GM18870 (cell line): ENCODE results near the gene UBE2F.

Source experiments
- ATAC-seq: cut with Tn5 transposase; IDR thresholded peaks from one replicate; pipeline ENCODE4 v1.9.1; 2021; ENCODE audit warnings: moderate library complexity; ENCODE audit not compliant: unreplicated experiment

The UBE2F gene

DNA sequence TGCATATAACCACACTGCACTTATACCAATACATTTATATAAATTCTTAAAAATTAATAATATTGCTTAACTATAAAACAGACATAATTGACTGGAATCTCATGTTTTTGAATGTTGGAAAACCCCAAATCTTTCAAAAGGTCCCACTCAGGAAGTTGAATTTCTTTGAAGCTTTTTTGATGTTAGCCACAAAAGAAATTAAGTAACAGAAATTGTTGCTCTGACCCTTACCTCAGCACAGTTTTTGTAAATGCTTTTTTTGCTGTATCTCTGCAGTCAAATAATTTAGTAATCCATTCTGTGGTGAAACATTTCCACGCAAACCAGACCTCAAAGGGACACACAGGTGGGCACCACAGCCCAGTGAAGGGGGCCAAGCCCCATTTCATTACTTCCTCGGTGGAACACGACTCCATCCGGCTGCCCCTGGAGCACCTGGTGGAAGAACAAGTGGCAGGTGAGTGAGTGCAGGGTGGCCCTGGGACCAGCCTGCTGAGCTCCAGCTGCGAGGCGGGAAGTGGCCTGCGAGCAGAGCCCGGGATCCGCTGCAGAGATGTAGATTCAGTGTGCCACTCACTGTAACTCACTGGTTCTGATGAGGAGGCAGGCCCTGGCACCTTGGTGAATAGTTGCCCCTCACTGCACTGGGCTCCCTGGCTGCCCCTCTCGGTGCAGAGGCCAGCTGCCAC is 102.4 kb downstream of the UBE2F start:
- ATAC-seq, result no peak

DNA sequence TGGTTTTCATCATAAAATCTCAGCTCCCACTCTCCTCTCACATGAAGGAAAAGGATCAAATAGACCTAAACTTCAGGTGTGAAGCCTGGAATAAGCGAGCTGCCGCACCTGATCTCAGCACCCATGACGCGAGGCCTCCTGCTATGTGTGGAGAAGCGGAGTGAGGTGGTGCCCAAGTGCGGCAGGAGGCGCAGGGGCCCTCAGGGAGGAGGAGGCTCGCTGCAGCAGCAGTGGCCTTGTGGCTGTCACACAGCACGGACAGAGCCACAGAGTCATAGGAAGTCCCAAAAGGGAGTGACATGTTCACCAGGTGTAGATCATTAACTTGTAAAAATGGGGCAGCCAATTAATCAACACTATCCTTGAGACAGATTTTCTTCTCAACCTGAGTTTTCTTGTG is 103.1 kb downstream of the UBE2F start:
- ATAC-seq, result no peak

DNA sequence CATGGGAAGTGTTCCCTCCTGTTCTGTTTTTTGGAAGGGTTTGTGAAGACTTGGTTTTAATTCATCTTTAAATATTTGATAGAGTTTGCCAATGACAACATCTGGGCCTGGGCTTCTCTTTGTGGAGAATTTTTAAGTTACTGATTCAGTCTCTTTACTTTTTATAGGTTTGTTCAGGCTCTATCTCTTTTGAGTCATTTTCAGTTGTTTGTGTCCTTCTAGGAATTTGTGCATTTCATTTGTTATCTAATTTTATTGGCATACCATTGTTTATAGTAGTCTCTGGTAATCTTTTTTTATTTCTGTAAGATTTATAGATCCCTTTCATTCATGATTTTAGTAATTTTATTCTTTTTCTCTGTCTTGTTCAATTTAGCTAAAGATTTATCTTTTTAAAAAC is 108.6 kb downstream of the UBE2F start:
- ATAC-seq, result no peak

DNA sequence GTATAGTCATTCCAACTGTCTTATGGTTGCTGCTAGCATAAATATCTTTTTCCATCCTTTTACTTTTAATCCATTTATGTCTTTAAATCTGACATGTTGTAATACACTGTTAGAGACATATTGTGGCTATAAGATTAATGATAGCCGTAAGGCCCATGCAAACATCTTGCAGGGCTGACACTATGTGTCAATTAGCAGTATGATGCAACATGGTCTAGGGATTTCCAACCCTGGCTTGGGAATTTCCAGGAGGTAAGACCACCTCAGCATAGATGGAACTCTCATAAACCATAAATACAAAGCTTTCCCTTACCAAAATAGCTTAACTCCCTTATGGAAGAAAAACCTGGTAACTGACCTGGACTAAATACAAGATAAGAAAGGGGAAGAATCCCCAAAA is 110.5 kb downstream of the UBE2F start:
- no peak for ATAC-seq

DNA sequence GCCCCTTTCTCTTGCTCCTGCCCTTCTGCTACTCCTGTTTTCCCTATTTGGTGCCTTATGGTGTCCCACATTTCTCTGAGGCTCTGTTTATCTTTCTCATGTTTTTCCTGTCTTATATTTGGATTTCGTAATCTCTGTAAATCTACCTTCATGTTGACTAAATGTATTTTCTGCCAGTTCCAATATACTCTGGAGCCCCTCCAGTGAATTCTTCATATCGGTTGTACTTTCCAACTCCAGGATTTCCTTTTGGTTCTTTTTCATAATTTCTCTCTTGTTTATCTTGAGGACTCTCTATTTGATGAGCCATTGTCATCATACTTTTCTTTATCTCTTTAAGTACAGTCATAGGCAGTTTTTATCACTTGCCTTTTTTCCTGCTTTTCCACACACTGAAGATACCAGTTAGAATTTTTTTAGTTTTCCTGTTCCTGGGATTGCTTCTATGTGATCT is 113.1 kb downstream of the UBE2F start:
- ATAC-seq, result no peak

GRCh38 chr2:238080518-238080917 is 113.7 kb downstream of the UBE2F start:
- no peak for ATAC-seq

GRCh38 chr2:238081150-238081549 is 114.3 kb downstream of the UBE2F start:
- ATAC-seq, result no peak

DNA sequence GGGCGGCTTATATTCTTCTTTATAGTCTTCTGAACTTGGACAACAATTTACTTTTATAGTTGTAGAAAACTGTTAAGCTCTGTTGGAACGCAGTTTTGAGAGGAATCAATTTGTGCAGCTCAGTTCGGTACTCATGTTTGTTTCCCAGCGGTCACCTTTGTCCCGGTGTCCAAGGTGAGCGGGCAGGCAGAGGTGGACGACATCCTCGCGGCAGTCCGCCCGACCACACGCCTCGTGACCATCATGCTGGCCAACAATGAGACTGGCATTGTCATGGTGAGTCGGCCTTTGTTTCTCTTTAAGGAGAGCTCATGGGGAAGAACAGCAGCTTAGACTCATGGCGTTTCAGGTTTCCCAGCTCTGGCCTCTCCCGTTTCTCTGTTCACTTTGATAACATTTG is 114.7 kb downstream of the UBE2F start:
- no peak for ATAC-seq

DNA sequence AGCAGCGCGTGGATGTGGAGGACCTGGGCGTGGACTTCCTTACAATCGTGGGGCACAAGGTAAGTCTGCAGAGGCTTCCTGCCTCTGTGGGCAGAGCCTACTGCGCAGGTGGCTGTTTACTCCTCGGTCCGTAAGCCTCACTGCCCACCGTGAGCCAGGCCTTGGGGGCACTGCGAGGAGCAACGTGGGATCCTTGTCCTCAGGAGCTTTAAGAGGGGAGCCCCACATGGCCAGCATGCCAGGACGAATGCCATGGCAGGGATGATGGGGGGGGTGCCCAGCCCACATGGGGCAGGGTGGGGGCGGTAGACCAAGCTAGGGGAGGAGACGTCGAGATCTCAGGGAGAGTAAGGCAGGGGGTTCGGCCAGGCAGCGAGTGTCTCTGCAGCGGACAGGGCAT is 115.3 kb downstream of the UBE2F start:
- no peak for ATAC-seq

DNA sequence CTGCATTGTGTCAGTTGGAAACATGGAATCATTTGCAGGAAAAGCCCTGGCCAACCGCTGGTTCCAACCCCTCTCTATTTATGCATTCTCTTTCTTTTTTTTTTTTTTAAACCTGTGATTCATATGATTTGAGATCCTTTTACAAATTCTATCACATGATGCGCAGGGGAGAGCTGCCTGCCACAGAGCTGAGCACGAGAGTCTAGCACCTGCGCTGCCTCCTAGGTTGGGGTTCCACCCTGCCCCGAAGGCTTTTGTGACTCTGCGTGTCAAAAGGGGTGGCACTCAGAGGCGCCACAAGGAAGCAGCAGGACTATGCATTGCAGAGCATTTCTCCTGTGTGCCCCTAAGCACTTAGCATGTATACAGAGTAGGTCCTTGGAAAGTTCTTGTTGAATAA is 116.0 kb downstream of the UBE2F start:
- no peak for ATAC-seq

DNA sequence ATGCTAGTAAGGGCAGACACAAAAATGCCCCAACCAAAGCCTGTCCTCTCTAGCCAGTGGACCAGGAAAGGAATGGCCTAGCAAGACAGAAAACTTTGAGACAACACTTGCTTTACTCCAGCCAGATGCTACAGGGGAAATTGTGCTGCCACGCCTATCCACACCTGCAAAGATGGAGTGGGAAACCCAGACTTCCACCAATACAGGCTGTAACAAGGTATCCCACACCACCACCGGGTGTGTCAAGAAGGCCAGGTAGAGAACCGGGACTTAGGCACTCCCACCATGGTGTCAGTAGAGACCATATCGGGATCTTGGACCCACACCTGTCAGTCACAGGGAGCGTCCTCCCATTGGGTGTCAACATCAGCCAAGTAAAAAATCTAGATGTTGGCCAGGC is 117.1 kb downstream of the UBE2F start:
- ATAC-seq, result no peak

GRCh38 chr2:238084761-238085160 is 117.9 kb downstream of the UBE2F start:
- no peak for ATAC-seq

GRCh38 chr2:238085899-238086298 is 119.1 kb downstream of the UBE2F start:
- no peak for ATAC-seq

GRCh38 chr2:238087211-238087610 is 120.4 kb downstream of the UBE2F start:
- ATAC-seq, result no peak

DNA sequence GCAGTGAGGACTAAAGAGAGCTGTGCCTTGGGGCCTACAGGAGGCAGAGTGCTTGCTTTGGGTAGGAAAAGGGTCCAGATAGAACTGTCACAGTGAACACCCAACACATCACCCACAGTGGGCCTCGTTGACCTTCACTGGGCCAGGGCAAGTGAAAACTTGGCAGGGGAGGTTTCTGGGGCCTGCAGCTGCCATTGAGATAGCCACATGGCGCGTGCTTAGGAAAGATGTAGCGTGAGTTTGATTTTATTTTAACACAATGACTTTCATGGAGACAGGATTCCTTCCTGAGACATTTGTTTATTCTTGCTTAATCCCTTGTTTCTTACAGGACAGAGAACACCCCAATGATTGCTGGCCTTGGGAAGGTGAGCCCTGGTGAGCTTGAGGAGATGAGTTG is 124.1 kb downstream of the UBE2F start:
- ATAC-seq, result no peak

DNA sequence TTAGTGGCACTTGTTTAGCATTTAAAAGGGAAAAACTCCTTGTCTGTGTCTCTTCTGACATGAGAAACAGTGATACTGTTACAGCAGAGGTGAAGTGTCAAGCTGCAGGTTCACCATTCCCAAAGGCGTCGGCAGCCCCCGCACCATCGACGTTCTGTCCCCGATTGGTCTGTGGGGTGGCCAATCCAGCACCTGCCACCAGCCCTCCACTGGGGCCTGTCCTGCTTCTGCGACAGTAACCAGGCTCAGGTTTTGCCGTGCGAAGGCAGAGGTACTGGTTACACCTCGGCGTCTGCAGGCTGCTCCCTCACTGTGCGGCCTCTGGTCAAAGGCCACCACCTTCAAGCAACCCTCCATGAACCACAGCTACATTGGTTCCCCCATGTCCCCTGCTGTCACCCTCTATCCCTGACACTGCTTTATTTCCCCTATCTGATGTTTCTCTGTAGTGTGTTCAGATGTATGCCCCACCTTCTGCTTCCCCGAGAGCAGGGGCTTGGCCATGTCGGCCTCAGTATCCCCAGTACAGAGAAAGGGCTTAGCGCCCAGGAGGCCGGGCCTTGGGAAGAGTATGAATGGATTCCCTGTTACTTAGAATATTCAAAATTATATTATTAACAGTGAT is 124.7 kb downstream of the UBE2F start:
- ATAC-seq, result no peak
